ENCODE measurements around the gene ZDHHC13. TPM values are rescaled to one million over a fixed set of nuclear protein-coding genes. Genes with fewer than 3 reads are reported as not detected.

Gene ZDHHC13
- total RNA-seq, 4 donors from 2014 or later: 45.8 to 64.9 (median 58.1) TPM

- H3K4me3 ChIP-seq: no peak overlapping the region
- no peak for TF ChIP-seq POLR2A (IDR thresholded peaks at IDR 0.05)
- TF ChIP-seq, protein P1, sequence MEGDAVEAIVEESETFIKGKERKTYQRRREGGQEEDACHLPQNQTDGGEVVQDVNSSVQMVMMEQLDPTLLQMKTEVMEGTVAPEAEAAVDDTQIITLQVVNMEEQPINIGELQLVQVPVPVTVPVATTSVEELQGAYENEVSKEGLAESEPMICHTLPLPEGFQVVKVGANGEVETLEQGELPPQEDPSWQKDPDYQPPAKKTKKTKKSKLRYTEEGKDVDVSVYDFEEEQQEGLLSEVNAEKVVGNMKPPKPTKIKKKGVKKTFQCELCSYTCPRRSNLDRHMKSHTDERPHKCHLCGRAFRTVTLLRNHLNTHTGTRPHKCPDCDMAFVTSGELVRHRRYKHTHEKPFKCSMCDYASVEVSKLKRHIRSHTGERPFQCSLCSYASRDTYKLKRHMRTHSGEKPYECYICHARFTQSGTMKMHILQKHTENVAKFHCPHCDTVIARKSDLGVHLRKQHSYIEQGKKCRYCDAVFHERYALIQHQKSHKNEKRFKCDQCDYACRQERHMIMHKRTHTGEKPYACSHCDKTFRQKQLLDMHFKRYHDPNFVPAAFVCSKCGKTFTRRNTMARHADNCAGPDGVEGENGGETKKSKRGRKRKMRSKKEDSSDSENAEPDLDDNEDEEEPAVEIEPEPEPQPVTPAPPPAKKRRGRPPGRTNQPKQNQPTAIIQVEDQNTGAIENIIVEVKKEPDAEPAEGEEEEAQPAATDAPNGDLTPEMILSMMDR (IDR thresholded peaks at IDR 0.05): no peak
- H3K27ac ChIP-seq: peak overlapping the region in 1 of 4 donors; percentile 74
- H3K36me3 ChIP-seq: no peaks in the 10 kb centered on the region
- DNase-seq: no peak
- no peaks in the 10 kb centered on the region for H3K27me3 ChIP-seq
- no peaks in the 10 kb centered on the region for H3K9me3 ChIP-seq
- 71 to 75% methylated on average over 2 to 3 of the region's 3 CpGs for WGBS, 2 donors
- H3K4me1 ChIP-seq: peaks cover 20 to 92% (median 22%) of the 10 kb centered on the region in 3 donors
- intact Hi-C loops (cut with DNase I): no loop called here
These were observed 41.3 kb upstream of the ZDHHC13 start for GRCh38 chr11:19075636-19076035.

DNA sequence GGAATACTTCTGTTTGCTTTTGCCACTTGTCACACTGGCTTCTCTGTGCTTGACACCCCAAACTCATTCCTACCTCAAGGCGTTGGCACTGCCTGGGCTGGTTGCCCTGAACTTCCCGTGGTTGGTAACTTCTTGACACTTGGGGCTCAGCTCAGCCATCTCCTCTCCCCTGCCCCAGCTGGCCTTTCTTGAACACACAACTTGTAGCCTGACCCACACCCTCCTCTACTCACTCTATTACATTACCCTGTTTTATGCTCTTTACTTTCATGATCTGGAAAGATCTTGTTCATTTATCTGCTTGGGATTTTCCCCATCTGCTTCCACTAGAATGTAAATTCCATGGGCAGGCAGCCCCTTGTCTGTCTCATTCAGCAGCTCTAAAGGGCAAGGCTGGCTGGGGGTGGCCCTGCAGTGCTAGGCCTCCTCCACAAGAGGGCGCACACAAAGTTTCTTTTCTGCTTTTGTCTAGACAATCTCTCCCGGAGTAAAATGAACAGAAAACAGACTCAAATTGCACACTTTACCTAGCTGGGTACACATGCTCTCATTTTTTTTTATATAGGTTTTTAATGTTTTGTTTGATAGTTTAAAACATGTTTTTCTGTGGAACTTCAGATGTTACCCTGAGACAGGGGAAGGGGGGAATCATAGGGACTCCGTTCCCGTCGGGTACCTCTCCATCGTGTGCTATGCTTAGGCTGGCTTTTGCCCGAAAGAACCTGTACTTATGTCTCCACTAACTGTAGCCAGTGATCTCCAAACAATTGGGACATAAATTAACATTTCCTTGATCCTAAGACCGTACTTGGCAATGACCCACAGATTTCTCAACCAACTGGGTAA, 40.0 kb upstream of the ZDHHC13 start:
- Histone ChIP-seq H3K27me3 (no peaks in the 10 kb centered on the region), H3K36me3 (no peaks in the 10 kb centered on the region), H3K9me3 (no peaks in the 10 kb centered on the region), H3K27ac (peak overlapping the region in 3 of 4 donors; percentile 32 to 91 (median 74)), H3K4me1 (peaks cover 14 to 97% (median 16%) of the 10 kb centered on the region in 3 donors), H3K4me3 (no peak overlapping the region)
- WGBS, 2 donors: 42 to 53% methylated on average over 10 of the region's 10 CpGs
- TF ChIP-seq, protein P1 (IDR thresholded peaks at IDR 0.05): peak; percentile 79 to 97 (median 94)
- TF ChIP-seq POLR2A (IDR thresholded peaks at IDR 0.05): no peak
- no peak for DNase-seq
- intact Hi-C loops (cut with DNase I): no loop called here

GRCh38 chr11:19077965-19078364, 39.0 kb upstream of the ZDHHC13 start:
- no peaks in the 10 kb centered on the region for H3K36me3 ChIP-seq
- no peak for DNase-seq
- H3K9me3 ChIP-seq: no peaks in the 10 kb centered on the region
- no peaks in the 10 kb centered on the region for H3K27me3 ChIP-seq
- TF ChIP-seq POLR2A (IDR thresholded peaks at IDR 0.05): no peak
- TF ChIP-seq, protein P1 (IDR thresholded peaks at IDR 0.05): no peak
- no peak overlapping the region for H3K4me3 ChIP-seq
- H3K4me1 ChIP-seq: peaks cover 12 to 96% (median 14%) of the 10 kb centered on the region in 3 donors
- H3K27ac ChIP-seq: peak overlapping the region in 2 of 4 donors; percentile 74 to 91
- intact Hi-C loops (cut with DNase I): no loop called here

DNA sequence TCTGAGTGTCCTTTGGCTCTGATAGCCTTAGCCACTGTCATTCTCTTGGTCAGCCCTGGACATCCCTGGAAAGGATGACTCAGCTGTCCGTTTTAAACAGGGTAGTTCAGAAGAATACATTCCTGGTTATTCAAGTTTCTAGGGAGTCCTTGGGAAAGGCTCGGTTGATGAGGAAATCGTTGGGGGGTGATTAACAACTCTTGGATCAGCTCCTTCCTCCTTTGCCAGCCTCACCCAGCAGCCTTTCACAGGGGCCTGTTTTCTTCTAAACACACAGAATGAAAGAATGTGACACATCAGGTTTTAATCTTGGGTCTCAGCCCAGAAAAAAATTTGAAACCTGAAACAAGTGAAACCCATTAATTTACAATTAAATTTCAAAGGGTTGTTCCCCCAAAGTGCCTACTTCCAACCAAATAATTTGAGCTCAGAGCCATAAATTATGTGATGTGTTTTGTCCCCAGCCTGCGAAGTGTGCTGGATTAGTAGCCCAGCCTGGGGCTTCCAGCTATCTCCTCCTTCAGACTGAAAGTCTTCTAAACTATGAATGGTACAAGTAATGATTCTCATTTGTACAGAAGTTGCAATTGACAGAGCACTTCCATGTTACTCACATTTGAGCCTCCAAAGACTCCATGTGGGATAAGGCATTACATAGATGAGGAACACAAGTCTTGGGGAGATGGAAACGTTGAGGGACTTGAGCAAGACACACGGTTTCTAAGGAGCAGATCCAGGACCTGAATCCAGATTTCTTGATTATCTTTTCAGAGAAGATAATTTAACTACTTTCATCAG, 37.1 kb upstream of the ZDHHC13 start:
- Histone ChIP-seq H3K4me3 (no peak overlapping the region), H3K4me1 (peaks cover 12 to 89% (median 14%) of the 10 kb centered on the region in 3 donors), H3K27ac (peak overlapping the region; percentile 75 to 91 (median 81)), H3K36me3 (no peaks in the 10 kb centered on the region), H3K27me3 (no peaks in the 10 kb centered on the region), H3K9me3 (no peaks in the 10 kb centered on the region)
- TF ChIP-seq, protein P1 (IDR thresholded peaks at IDR 0.05): no peak
- no peak for TF ChIP-seq POLR2A (IDR thresholded peaks at IDR 0.05)
- WGBS, 2 donors: 14 to 23% methylated on average over 5 to 6 of the region's 6 CpGs
- no peak for DNase-seq
- intact Hi-C loops (cut with DNase I): no loop called here

- Histone ChIP-seq H3K27ac (peak overlapping the region; percentile 75 to 91 (median 81)), H3K9me3 (no peaks in the 10 kb centered on the region), H3K4me3 (no peak overlapping the region), H3K4me1 (peaks cover 12 to 82% (median 14%) of the 10 kb centered on the region in 3 donors), H3K36me3 (no peaks in the 10 kb centered on the region), H3K27me3 (no peaks in the 10 kb centered on the region)
- intact Hi-C loops (cut with DNase I): no loop called here
- TF ChIP-seq POLR2A (IDR thresholded peaks at IDR 0.05): no peak
- TF ChIP-seq, protein P1 (IDR thresholded peaks at IDR 0.05): no peak
- WGBS, 2 donors: 41 to 58% methylated on average over 3 to 6 of the region's 6 CpGs
- no peak for DNase-seq
These were observed 36.4 kb upstream of the ZDHHC13 start for GRCh38 chr11:19080579-19080993.

All from esophagus squamous epithelium (tissue), 5 donors.